ENCODE data around the gene ATL2.

DNA sequence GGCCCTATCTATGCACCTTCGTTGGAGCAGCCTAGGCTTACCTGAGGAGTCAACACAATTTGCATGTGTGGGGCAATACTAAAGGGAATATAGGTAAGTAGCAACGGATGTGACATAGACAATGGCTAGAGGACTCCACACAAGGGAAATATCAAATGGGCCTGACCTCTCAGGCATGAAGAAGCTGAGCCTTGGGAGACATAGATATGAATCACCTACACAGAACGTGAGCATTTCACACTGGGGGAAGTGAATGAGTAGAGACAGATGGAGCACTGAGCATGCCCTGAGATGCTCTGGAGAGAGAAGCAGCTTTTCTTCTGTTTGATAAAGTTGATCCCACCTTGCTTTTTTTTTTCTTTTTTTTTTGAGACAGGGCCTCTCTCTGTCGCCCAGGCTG lies 97.9 kb downstream of the ATL2 start:
- TF ChIP-seq EZH2 (IDR thresholded peaks at IDR 0.05; ENCODE audit: borderline replicate concordance, insufficient read depth, low read depth, low read length, poor library complexity, severe bottlenecking) = no peak
- TF ChIP-seq, protein P1, sequence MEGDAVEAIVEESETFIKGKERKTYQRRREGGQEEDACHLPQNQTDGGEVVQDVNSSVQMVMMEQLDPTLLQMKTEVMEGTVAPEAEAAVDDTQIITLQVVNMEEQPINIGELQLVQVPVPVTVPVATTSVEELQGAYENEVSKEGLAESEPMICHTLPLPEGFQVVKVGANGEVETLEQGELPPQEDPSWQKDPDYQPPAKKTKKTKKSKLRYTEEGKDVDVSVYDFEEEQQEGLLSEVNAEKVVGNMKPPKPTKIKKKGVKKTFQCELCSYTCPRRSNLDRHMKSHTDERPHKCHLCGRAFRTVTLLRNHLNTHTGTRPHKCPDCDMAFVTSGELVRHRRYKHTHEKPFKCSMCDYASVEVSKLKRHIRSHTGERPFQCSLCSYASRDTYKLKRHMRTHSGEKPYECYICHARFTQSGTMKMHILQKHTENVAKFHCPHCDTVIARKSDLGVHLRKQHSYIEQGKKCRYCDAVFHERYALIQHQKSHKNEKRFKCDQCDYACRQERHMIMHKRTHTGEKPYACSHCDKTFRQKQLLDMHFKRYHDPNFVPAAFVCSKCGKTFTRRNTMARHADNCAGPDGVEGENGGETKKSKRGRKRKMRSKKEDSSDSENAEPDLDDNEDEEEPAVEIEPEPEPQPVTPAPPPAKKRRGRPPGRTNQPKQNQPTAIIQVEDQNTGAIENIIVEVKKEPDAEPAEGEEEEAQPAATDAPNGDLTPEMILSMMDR (IDR thresholded peaks at IDR 0.05) = no peak
